ENCODE measurements around the gene NDUFA8.

The NDUFA8 gene

DNA sequence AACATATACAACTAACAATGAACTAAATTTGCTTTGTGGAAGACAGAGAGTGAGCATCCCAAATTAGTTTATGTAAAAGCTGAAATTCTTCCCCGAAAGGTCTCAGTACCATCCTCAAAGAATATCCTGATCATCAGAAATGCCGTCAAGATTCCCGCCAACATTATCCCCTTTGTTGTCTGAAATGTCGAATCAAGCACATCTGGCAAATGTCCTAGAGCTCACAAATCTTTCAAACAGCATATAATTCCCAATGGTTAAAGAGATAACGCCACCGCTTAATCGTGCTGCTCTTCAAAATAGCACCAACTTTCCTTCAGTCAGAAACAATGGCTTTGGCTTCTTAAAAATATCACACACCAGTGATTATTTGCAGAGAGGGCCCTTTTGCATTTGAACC, 23.9 kb upstream of the NDUFA8 start:
- DNase-seq, result no peak

DNA sequence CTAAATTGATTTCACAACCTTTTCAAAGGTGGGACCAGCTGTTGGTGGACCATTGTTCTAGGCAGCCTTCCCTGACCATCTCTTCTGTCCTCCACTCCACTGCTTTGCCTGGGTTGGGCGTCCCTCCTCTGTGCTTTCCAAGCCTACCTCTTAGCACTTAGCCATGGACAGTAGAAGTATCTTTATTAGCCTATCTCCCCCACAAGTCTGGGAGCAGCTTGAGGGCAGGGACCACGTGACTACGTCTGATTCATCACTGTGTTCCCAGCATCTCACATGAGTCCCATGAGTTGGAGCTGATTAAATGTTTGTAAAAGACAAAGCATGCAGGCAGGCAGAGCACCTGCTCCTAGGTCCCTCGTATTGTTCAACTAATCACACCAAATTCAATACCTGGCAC, 21.1 kb upstream of the NDUFA8 start:
- peak; percentile 58 for DNase-seq

DNA sequence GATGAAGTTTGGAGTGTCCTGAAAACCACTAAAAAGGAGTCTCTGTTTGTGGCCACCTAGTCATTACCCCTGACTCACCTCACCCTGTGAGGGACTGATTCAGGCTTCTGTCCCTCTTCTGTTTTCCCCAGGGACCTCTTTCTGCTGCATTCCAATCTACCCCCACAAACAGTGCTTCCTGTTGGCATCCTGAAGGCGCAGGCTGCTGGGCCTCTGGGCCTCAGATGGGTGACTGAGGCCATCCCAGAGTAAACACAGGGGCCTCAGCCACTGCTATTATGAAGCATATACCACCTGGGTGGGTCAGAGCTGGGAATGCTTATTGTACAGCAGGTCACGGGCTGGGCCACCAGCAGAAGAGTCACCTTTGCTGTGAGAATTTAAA, 20.1 kb upstream of the NDUFA8 start:
- peak; percentile 21 for DNase-seq

DNA sequence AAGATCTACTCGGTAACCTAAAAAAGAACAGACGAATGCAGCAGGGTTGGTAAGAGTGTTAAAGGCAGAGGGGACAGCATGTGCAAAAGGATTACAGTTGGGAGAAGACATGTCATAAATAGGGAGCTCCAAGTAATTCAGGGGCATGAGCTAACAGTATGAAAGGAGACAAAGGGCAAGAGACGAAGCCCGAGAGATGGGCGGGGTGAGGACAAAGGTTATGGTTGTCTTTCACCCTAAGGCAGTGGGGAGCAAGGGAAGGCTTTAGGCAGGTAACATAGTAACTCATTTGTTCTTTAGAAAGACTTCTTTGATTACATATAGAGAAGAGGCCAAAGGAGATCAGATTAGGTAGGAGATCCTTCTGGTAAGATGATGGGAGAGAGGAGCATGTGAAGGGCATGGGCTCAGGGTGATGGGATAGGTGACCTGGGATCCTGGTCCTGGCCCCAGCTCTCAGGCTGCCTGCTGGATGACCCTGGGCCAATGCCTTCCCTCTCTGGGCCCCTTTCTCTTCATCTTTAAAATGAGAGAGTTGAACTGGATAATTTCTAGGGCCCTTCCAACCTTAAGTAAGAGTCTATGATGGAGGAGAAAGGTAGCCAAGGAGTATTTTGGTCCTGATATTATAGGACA, 19.6 kb upstream of the NDUFA8 start:
- no peak for DNase-seq

DNA sequence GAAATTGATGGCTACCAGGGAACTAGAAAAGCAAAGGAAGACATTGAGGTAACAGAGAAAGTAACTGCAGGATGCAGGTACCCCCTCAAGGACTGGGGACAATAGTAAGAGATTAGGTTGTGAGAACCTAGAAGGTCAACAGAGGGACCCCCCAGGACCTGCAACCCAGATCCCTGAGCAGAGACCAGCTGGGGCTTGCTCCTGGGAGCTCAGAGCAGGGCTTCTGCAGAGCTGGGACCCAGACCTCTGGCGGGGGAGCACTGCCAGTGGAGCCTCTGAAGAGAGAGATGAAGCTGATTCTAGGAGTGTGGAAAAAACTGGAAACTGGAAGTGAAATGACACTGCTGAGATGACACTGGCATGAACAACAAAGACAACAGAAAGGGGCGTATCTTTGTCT, 17.3 kb upstream of the NDUFA8 start:
- no peak for DNase-seq

DNA sequence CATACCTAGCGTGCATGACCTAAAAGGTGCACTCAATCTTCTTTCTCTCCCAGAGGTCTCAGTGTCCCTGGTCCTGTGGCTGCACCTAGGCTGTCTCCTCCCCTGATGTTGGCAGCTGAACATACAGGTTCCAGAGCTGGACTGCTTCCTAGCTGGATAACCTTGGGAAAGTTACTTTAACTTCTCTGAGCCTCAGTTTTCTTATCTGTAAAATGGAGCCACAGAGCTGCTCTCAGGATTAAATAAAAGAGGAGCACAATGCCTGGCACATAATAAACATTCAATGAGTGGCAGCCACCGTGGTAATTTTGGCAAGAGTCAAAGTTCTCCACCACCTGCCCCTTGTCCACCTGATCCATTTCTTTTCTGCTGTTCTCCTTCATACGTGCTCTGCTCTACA, 14.1 kb upstream of the NDUFA8 start:
- no peak for DNase-seq

DNA sequence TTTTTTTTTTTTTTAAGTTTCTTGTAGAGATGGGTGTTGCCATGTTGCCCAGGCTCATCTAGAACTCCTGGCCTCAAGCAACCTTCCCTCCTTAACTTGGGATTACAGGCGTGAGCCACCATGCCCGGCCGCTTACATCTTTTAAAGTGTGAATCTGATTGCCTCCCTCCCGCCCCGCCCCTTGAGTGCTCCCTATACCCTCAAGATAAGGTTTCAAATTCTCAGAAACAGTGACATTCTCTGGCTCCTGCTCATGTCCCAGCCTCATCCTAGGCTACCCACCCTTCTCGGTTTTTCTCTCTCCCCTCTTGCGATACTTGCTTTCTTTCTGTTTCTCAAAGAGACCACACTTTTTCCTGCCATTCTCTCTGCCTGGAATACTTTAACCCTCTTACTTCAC, 12.6 kb upstream of the NDUFA8 start:
- DNase-seq, result no peak

DNA sequence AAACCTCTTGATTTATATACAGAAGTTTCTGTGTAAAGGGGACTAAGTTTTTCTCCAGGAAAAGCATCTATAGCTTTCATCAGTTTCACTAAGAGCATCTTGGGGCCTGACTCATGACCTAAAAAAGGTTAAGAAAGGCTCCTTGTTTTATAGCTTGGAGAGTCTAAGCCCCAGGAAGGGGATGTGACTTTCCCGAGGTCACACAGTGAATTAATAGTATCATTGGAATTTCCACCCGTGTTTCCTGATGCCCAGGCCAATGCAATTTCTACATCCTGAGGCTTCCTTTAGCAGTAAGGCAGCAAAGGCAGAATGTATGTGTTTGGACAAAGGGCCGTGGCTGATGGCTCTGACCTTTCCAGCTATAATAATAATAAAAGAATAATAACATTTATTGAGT, 8.8 kb upstream of the NDUFA8 start:
- DNase-seq, result peak; percentile 26

DNA sequence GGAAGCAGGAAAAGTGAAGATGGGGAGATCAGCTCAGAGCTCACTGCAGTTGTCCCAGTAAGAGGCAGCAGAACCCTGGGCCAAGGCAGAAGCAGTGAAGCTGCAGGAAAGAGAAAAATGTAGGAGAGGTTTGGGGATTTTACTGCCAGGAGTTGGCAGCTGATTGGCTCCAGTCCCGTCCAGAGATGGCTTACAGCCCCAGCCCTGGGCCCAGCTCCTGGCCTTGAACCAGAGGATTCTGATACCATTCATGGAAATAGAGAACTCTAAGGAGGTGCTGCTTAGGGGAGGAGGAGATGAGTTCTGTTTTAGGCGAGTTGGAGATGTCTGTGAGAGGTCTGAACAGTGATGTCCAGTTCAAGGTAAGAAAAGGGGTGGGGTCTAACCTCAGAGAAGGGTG, 4.7 kb upstream of the NDUFA8 start:
- DNase-seq, result no peak

DNA sequence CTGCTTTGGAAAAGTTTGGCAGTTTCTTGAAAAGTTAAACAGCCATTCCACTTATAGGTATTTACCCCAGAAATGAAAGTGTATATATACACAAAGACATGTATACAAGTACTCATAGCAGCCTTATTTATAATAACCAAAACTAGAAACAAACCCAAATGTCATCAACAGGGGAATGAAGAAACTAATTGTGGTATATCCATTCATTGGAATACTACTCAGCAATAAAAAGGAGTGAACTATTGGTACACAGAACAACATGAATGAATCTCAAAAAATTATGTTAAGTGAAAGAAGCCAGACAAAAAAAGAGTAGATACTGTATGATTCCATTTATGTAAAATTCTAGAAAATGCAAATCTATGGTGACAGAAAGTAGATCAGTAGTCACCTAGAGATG, 2.8 kb upstream of the NDUFA8 start:
- no peak for DNase-seq

DNA sequence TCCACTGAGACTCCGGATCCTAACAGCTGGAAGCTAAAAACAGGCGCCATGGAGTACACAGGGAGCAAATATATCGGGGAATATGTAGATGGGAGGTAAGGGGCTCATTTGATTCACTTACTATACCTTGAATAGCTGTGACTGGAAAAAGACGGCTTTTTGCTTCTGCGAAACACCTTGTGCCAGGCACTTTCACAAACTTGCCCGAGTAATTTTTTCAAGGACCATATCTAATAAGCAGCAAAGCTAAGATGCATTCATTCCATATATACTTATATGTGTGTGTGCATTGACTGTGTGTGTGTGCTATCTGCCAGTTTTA, 307 bp upstream of the NDUFA8 start:
- DNase-seq, result no peak

DNA sequence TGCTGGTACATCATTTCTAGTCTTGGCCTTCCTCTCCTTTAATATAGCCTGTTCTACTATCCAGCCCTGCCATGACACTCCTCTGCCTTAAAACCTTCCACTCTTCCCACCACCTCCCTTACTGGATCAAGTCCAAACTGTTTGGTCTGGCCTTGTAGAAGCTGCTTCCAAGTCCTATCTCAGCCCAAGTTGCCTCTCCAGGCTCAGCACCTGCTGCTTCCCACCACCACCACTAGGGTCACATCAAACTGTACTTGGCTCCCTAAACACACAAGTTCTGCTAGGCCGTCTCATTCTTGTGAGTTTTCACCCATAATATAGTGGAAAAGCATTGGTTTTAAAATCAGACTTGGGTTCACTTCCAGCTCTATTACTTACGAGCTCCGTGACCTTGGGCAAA, 1.4 kb downstream of the NDUFA8 start:
- DNase-seq, result peak; percentile 40

DNA sequence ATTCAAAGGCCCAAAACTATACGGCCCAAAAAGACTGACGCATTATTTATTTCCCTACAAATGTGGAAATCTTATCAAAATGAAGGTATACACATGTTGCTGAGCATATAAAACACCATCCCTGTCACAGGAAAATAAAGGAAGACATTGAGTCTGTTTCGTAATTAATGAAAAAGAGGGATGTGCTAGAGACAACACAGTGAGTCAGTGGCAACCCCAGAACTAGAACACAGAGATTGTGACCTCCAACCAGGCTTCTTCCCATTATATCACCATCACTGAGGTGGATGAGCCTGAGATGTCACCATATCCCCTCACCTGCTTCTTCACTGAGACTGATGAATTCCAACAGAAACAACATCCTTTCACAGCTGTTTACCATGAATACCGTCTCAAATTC, 3.8 kb downstream of the NDUFA8 start:
- DNase-seq, result no peak

DNA sequence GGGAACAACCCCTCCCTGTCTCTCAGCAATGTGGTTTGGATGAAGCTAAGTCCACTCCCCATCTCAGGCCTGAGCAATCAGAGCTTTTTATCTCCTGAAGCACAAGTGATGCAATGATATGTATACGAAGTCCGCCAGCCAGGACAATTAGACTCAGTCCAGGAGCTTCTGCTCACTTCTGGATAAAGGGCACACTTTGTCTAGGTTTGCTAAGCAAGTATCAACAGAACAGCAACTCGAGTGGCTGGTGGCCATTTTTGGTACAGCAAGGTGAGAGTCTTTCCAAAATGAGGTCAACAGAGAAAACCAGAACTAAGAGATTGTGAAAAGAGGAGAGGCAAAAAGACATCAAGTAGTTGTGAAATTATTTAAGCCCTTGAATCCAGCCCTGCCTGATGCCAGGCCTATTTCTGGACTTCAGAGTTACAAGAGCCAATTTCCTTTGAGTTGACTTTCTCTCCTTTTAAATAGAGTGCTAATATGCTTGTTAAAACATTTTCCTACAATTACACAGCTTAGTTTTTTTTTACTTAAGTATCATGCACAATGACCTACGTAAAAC, 8.2 kb downstream of the NDUFA8 start:
- DNase-seq, result no peak

DNA sequence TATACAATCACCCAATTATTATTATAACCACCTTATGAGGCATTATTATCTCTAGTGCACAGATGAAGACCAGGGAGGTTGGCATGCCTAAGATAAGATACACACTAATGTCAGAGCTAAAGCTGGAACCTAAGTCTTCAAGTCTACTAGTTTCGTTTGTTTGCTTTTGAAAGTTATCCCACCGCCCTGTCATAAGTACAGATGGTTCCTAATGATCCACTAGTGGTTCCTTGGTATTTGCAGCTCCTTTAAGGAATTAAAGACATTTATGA, 14.1 kb downstream of the NDUFA8 start:
- DNase-seq, result no peak

DNA sequence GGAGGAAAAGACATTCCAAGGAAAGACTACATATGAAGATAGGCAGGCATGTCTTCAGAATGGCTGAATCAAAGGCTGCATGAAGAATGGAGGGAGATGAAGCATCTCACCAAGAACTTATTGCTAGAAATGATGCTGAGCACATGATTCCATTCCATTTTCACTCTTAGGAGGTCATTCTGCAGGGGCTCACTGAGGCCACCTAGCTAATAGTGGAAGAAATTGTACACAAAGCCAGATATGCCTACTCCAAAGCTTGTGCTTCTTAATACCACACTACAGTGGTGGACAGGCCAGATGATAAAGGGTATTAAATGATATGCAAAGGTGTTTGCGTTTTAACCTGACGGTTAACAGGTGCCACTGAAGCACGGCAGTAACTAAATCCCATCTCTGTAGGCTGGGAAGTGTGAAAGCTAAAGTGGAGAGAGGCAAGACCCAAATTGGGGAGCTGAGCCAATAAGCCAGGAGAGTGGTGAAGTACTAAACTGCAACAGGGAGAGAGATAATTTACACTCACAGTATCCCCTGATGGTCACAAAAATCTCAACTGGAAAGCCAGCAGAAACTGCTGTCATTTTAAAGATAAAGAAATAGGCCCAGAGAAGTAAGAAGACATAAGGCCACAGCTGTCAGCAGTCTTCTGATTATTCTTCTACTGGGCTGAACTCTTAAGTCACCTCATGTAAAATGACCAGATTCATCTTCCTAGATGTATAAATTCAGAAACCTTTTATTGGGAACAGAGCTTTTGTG, 14.6 kb downstream of the NDUFA8 start:
- DNase-seq, result no peak

DNA sequence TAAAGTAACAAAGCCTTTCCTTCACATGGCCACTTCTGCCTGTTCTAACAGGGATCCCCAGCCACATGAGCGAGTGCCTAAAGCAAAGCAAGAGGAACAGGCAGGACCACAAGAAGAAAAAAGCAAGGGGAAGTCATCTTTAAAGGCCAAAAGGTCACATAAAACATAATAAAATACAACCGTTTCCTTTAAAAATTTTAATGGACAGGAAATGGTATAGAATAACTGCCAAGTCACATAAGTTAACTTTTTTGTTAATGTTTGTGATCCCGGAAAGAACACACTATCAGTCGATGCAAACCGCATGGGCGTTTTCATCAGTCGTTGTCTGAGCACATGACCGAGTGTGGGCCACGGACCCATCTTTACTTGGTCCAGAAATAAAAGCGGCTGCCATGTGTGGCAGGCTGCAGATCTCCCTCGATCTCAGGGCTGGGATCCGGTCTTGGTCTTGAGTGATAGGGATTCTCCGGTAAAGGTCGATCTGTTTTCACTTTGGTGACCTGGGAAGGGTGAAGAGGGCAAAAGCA, 15.6 kb downstream of the NDUFA8 start:
- DNase-seq, result no peak

DNA sequence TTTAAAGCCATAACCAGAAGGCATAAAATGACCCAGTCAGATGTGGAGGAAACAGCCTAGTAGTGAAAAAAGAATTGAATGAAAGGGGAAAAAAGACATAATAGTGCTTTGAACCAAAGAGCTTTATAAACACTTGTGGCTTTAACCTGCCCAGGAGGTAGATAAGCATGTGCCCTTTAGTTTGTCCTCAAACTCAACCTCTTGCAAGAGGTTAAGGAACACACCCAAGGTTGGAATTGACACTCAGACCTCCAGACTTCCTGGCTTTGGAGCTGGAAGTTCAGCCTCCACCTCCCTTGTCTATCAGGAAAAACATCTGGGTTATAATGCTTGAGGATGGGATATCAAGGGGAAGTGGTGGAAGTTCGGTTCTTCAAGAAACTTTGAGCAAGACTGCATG, 16.3 kb downstream of the NDUFA8 start:
- no peak for DNase-seq

DNA sequence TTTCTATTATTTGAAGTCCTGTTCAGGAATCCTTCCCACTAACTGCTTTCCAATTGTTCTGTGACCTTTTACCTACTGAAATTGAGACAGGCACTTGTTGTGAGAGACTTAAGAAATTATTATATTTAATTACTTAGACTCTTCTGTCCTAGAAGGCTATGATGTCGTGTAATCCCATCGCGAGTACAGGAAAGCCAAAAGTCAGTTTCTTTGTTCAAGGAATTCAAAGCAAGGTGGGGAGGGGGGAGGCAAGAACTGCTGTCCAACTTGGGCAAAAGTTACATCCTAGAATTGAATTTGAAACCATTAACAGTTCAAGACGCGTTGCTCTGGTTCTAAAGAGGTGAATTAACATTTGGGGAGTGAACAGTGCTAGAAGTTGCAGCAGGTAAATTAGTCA, 17.9 kb downstream of the NDUFA8 start:
- no peak for DNase-seq

DNA sequence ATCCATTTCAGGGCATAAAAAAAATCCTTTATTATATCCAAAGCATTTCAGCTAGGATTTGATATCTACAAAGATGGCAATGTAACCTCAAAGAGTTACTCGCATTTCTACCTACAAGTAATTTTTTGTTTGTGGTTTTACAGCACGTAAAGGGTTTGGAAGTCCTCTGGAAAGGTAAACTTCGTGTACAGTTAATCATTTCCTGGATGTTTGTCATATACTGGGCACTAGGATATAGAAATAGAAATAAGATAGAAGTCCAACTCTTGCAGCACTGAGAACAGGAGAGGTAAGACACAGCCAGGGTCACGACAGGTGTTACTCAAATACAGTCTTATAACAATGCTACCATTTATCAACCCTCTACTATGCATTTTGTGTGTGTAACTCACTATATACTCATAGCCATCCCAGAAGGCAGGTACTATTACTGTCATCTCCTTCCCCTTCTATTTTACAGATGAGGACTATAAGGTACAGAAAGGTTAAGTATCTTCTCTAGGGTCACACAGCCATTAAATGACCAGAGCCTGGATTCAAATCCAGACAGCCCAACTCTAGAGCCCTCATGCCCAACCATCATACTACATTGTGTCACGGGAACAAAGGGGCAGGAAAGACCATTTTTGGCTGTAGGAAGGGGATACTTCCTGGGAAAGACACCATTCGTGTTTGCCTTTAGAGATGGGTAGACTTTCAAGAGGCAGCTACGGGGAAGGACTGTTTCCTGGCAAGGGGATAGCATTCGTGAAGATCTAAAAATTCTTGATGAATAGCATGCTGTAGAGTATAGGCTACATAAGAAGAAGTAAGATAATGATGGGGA, 19.0 kb downstream of the NDUFA8 start:
- DNase-seq, result no peak

DNA sequence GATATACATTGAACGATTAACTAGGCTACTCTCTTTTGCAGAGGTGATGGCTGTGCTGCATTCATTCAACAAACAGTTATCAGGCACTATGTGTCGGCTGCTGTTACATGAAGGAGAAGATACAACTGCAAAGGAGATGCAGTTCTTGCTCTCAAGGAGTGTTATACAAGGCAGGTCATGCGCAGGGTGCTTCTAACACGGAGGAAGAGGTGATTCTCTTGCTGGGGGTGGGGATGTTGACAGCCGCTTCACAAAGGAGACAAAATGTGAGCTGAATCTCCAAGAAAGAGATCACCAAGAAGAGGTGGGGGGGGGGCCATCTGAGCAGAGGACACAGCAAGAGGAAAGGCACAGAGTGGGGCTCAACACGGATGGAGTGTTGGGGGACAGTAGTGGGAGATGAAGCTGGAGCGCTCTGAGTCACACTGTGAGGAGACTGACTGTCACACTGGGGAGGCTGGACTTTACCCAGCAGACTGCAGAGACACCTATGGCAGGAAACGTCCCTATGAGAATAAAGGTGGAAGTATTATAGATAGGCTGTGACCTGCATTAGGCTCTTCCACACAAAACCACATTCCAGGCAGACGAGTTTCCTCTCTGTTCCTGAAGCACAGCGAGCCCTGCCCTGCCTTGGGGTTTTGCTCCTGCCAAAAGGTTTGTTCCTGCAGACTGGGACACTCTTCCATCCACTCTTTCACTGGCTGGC, 20.9 kb downstream of the NDUFA8 start:
- DNase-seq, result no peak

DNA sequence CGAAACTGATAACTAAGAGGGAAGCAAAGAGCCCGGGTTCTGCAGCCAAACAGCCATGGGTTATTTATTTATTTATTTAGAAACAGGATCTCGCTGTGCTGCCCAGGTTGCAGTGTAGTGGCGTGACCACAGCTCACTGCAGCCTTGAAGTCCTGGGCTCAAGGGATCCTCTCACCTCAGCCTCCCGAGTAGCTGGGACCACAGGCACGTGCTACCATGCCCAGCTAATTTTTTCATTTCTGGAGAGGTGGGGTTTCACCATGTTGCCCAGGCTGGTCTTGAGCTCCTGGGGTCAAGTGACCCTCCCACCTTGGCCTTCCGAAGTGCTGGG, 24.1 kb downstream of the NDUFA8 start:
- DNase-seq, result no peak

DNA sequence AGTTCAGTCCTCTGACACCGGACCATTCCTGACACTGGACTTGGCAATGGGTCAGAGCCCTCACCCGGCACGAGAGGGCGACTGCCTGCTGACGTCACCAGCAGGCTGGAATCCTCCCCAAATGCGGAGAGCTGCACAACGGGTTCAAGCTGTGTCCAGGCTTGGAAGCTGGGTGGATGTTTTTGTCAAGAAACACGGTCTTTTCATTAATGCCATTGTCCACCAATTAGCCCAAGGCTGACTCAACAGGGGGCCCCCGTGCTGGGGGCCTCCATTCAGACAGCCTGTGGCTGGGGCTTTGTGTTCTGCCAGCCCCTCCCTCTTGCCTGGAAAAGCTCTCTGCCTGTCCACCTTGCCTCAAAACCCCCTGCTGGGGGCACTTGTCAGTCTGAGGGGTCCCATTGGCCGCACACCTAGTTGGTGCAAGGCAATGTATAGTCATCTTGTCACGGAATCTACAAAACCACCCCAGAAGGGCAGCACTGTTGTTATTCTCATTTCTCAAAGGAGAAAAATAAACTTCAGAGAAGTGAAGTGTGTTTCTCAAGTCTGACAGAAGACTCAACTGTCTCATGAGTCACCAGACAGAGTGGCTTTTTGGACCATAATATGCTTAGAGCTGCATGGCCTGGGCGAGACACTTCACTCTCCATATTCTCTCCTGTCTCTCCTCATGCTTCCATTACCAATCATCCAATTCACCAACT, 24.6 kb downstream of the NDUFA8 start:
- DNase-seq, result peak; percentile 20

Measured in fibroblast of upper back skin (primary cell).